Kidney glomerular epithelial cell (primary cell): ENCODE measurements around the gene STK40.

Experiments
- DNase-seq: peaks from one replicate; lab custom pipeline; 2025; lab: John Stamatoyannopoulos, UW

The STK40 gene, protein sequence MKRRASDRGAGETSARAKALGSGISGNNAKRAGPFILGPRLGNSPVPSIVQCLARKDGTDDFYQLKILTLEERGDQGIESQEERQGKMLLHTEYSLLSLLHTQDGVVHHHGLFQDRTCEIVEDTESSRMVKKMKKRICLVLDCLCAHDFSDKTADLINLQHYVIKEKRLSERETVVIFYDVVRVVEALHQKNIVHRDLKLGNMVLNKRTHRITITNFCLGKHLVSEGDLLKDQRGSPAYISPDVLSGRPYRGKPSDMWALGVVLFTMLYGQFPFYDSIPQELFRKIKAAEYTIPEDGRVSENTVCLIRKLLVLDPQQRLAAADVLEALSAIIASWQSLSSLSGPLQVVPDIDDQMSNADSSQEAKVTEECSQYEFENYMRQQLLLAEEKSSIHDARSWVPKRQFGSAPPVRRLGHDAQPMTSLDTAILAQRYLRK

GRCh38 chr1:36385410-36386264, at the start of gene STK40:
Gene STK40, minus strand, starts transcription at chr1:36385924. Its CDS starts 24,592 bp downstream, at chr1:36361332.
- DNase-seq, result peak; percentile 98

GRCh38 chr1:36433102-36433501, 47.4 kb upstream of the STK40 start:
- no peak for DNase-seq

- peak; percentile 26 for DNase-seq
Observed at GRCh38 chr1:36432616-36433015, 46.9 kb upstream of the STK40 start.

DNA sequence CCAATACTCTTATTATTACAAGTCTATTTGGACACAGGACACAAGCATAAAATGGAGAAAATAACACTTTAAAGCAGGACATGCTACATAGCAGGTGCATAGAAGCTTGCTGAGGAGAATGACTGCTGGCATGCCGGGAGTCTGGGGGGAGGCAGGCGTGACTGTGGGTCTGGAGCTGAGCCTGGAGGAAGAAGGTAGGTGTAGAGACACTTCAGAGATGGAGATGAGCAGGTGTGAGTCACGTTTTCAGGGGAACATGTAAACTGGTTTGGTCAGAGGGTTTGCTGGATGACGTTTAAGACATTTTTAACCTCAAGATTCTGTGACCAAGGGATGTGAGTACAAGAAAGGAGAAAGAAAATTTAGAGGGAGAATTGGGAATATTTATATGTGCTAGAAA, 40.1 kb upstream of the STK40 start:
- no peak for DNase-seq

DNA sequence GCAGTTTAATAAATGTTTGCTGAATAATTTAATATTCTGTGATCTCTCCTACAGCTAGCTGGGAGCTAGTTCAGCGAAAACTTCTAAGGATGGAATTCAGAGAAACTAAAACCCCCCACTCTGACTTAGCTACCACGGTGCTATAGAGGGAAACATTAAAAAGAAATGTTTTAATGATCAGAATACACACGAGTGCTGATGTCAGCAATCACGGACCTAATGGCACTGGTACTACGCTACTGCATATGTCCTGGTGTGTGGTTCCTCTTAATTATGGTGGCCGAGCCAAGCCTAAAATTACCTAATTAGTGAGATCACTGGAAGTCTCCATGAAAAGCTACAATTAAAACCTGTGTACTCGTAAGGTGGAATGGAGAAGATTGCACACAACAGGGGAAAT, 35.9 kb upstream of the STK40 start:
- no peak for DNase-seq

DNA sequence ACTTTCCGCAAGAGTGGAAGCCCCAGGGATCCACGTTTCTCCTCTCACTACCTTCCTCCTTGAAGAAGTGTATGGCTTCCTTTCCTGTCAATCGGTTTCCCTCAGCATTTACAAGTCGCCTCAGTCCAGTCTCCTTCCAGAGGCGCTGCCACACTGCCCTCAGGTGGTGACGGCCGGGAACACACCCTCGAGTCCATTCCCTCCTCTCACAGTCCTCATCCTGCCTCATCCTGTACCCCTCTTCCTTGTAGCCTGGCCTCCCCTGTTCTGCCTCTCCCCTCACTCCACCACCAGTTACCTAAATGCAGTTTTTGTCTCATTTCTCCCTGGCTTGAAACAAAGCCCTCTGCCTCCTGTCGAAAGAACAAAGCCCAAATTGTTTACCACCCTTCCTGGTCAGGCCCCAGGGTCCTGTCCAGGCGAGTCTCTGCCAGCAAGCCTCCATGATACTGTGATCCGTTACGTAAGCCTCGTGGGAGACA, 35.2 kb upstream of the STK40 start:
- peak; percentile 83 for DNase-seq

- no peak for DNase-seq
Observed at GRCh38 chr1:36420409-36420808, 34.7 kb upstream of the STK40 start.

DNA sequence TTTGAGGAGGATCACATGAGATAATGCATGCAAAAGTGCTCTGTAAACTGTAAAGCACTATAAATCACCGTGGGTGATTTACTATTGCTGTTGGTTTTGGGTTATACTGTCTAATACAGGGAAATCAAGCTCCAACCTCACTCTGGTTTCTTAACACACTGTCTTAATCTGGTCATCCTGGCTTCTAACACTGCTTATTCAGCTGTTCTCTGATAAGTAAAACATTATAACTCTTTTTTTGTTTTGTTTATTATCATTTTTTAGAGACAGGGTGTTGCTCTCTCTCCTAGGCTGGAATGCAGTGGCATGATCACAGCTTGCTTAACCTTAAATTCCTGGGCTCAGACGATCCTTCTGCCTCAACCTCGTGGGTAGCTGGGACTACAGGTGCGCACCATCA, 33.8 kb upstream of the STK40 start:
- no peak for DNase-seq

DNA sequence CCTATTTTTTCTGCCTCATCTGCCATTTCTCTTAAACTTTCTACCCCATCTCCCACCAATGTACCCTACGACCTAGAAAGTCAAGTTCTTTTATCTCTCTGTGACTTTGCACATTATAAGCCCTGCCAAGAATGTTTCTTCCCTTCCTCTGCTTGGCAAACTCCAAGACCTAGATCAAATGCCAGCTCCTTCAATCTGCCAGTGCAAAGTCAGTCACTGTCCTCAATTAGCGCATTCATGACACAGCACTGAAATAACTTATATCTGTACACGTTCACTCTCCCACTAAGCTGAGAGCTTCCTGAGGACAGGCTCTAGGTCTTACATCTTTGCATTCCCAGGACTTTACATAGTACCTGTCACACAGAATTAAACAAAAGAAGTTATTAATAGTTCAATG, 33.4 kb upstream of the STK40 start:
- no peak for DNase-seq

- DNase-seq, result no peak
Observed at GRCh38 chr1:36417931-36418330, 32.2 kb upstream of the STK40 start.

DNA sequence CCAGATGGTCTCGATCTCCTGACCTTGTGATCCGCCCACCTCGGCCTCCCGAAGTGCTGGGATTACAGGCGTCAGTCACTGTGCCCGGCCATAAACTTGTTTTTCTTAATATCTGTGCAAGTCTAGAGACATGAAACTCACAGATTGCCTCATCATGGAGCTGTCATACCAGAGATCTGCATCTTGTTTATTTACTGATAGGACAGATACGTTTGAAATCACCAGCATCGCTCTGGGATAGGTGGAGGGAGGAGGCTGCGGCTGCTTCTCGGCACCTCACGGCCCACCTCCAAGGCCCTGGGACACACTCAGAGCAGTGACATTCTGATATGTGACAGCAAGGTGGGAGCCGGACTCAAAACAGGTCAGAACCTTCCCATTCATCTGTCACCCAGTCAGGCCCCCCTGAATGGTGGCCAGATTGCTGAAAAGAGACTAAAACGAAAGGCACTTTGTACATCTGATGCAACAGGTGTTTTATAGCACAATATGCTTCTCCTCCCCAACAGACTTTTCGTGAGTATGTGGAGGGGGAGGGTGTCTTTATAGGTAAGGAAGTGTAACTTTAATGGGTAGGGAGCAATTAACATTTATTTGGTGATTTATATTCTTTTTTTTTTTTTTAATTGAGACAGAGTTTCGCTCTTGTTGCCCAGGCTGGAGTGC, 30.1 kb upstream of the STK40 start:
- no peak for DNase-seq

GRCh38 chr1:36414384-36414783, 28.7 kb upstream of the STK40 start:
- DNase-seq, result no peak

- DNase-seq, result no peak
Observed at GRCh38 chr1:36411674-36412648, 26.2 kb upstream of the STK40 start.

- DNase-seq, result peak; percentile 57
Observed at GRCh38 chr1:36408479-36408878, 22.8 kb upstream of the STK40 start.

DNA sequence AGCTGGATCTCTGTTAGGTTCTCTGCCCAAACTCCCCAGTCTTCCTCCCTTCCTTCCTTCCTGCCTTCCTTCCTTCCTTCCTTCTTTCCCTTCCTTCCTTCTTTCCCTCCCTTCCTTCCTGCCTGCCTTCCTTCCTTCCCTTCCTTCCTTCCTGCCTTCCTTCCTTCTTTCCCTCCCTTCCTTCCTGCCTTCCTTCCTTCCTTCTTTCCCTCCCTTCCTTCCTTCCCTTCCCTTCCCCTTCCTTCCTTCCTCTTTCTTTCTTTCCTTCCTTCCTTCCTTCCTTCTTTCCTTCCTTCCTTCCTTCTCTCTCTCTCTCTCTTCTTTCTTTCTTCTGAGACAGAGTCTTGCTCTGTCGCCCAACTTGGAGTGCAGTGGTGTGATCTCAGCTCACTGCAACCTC, 20.7 kb upstream of the STK40 start:
- no peak for DNase-seq

GRCh38 chr1:36402504-36402890, 16.8 kb upstream of the STK40 start:
- DNase-seq, result no peak

- no peak for DNase-seq
Observed at GRCh38 chr1:36401602-36402503, 16.1 kb upstream of the STK40 start.

DNA sequence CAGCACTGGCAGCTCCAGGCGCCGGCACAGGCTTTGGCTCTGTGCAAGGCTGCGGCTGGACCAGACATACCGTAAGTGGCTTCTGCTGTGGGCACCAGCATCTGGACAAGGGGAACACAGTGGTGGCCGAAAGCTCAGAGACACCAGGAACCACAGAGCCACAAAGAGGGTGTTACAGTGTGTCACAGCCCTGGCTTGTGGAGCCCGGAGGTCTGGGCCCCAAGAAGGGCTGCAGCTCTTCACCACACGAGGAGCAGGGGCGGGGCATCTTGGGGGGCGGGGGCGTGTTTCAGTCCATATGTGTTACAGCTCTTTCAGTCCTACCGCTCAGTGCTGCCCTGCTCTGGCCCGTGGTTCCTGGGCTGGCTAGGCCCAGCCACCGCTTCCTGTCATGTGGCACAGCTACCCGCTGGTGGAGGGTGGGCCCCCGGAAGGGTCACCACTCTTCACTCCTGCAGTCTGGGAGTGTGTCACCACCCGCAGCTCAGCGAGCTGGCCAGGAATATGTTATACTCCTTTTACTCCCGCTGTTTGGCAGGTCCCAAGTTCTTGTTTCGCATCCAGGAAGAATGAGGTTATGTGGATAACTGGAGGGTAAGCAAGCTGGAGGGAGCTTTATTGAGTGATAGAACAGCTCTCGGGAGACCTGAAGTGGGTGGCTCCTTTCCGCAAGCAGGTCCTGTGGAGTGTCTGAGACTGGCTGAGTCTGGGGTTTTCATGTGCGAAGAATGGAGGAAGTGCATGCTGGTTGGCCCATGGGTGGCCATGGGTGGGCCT, 15.3 kb upstream of the STK40 start:
- DNase-seq, result no peak

DNA sequence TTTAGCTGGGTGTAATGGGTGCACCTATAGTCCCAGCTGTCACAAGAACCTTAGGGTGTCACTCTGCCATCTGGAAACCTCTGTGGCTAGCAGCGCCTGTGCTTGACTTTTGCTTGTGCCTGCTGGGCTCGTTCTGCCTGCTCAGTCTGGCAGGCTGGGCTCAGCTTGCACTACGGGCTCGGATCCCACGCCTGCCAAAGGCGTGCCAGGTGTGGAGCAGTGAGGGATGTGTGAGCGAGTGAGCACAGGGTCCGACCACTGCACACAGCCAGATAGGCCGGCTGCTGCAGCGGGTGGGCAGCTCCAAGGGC, 14.7 kb upstream of the STK40 start:
- DNase-seq, result no peak
